ENCODE data around the gene SGMS1.

The SGMS1 gene

DNA sequence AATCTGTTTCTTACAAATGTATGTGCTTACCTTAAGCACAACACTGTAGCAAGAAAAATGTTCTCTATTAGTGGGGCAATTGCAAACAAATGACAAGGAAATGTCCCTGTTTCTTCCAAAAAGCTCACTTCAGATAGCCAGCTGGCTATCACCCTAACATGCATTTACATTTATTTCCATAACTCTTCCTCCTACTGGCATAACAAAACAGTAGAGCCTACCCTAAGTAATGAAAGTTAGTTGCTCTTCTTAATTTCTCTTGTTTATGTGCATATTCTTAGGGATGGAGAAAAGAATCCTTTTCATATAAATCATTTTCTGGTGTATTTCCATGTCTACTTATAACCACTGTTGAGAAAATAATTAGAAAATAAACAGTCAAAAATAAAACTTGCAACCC is 100.4 kb downstream of the SGMS1 start:
- H3K36me3 ChIP-seq (ENCODE audit: control insufficient read depth in 1 of 2, insufficient read depth in 2 of 2, low read length in 2 of 2): peaks cover 0 to 6% of the 10 kb centered on the region in 2 donors
- no peaks in the 10 kb centered on the region for H3K27me3 ChIP-seq (ENCODE audit: low read depth, low read length)
- no peak overlapping the region for H3K27ac ChIP-seq (ENCODE audit: low read length)
- H3K4me1 ChIP-seq (ENCODE audit: control insufficient read depth in 1 of 2, insufficient read depth in 2 of 2, low read length in 2 of 2): no peaks in the 10 kb centered on the region
- H3K9me3 ChIP-seq (ENCODE audit: control insufficient read depth in 1 of 2, low read length in 2 of 2): no peaks in the 10 kb centered on the region
- H3K4me3 ChIP-seq (ENCODE audit: low read depth in 1 of 2, low read length in 2 of 2): no peak overlapping the region

DNA sequence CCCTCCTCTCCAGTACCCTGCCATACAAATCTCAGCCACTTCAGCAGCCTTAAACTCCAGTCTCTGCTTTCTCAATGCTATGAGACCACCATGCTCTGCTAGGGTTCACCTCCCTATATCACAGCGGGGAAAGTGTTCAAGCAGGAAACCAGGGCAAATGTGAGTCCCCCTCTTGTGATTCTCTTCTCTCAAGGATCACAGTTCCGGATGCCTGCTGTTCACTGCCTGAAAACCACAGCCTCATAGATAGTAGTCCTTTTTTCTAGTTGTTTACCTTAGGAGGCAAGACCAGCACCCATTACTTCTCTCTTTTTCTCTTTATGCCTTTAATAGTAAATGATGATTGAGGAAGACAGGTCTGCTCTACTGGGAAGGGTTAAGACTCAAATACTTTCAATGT is 100.8 kb downstream of the SGMS1 start:
- Histone ChIP-seq H3K36me3 (ENCODE audit: control insufficient read depth in 1 of 2, insufficient read depth in 2 of 2, low read length in 2 of 2) (peaks cover 0 to 6% of the 10 kb centered on the region in 2 donors), H3K9me3 (ENCODE audit: control insufficient read depth in 1 of 2, low read length in 2 of 2) (no peaks in the 10 kb centered on the region), H3K27ac (ENCODE audit: low read length) (no peak overlapping the region), H3K4me1 (ENCODE audit: control insufficient read depth in 1 of 2, insufficient read depth in 2 of 2, low read length in 2 of 2) (no peaks in the 10 kb centered on the region), H3K27me3 (ENCODE audit: low read depth, low read length) (no peaks in the 10 kb centered on the region), H3K4me3 (ENCODE audit: low read depth in 1 of 2, low read length in 2 of 2) (no peak overlapping the region)

DNA sequence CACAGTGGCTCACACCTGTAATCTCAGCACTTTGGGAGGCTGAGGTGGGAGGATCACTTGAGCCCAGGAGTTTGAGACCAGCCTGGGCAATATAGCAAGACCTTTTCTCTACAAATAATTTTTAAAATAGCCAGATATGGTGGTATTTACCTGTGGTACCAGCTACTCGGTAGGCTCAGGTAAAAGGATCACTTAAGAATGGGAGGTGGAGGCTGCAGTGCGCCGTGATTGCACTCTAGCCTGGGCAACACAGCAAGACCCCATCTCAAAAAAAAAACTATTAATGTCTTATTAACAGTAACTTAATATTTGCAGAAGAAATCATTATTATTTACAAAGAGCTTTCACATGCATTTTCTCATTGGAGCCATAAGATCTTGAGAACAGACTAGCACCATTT is 103.6 kb downstream of the SGMS1 start:
- Histone ChIP-seq H3K4me1 (ENCODE audit: control insufficient read depth in 1 of 2, insufficient read depth in 2 of 2, low read length in 2 of 2) (peaks cover 2 to 18% of the 10 kb centered on the region in 2 donors), H3K9me3 (ENCODE audit: control insufficient read depth in 1 of 2, low read length in 2 of 2) (no peaks in the 10 kb centered on the region)

DNA sequence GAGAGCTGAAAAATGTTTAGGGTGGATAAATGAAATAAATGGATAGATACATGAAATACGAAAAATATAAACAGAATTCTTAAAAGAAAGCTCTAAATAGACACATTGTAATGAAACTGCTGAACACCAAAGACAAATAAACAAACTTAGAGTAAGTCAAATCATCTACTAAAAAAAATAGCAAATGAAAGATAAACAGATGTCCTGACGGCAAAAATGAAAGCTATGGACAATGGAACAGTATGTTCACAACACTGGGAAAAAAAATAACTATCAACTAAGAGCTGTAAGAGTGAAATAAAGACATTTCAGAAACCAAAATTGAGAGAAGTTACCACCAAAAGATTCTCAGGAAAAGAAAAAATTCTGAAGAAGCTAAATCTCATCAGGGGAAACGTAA is 106.1 kb downstream of the SGMS1 start:
- Histone ChIP-seq H3K9me3 (ENCODE audit: control insufficient read depth in 1 of 2, low read length in 2 of 2) (no peaks in the 10 kb centered on the region), H3K4me1 (ENCODE audit: control insufficient read depth in 1 of 2, insufficient read depth in 2 of 2, low read length in 2 of 2) (peaks cover 6 to 23% of the 10 kb centered on the region in 2 donors), H3K4me3 (ENCODE audit: low read depth in 1 of 2, low read length in 2 of 2) (no peak overlapping the region), H3K27me3 (ENCODE audit: low read depth, low read length) (no peaks in the 10 kb centered on the region), H3K27ac (ENCODE audit: low read length) (no peak overlapping the region), H3K36me3 (ENCODE audit: control insufficient read depth in 1 of 2, insufficient read depth in 2 of 2, low read length in 2 of 2) (peaks cover 0 to 6% of the 10 kb centered on the region in 2 donors)

More for the DNA sequence above, 103.6 kb downstream of the SGMS1 start:
- Histone ChIP-seq H3K27me3 (ENCODE audit: low read depth, low read length) (no peaks in the 10 kb centered on the region), H3K36me3 (ENCODE audit: control insufficient read depth in 1 of 2, insufficient read depth in 2 of 2, low read length in 2 of 2) (peaks cover 0 to 6% of the 10 kb centered on the region in 2 donors), H3K27ac (ENCODE audit: low read length) (no peak overlapping the region), H3K4me3 (ENCODE audit: low read depth in 1 of 2, low read length in 2 of 2) (no peak overlapping the region)

DNA sequence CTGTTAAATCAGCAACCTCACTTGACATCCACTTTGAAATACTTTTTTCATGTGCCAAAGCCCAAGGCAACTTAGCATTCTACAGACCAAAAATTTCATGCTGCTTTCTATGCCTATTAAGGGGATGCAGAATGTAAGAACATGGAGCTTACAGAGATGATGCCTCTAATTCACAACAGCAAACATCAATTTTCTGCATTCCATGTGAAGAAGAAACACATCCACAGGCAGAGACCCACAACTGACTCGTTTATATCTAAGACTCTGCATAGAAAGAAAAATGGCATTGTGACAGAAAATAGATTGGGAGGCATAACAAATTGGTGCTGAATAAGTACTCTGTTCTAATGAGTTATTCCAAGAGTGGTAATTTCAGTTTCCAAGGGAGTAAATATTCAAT is 107.6 kb downstream of the SGMS1 start:
- no peak overlapping the region for H3K27ac ChIP-seq (ENCODE audit: low read length)
- H3K4me3 ChIP-seq (ENCODE audit: low read depth in 1 of 2, low read length in 2 of 2): no peak overlapping the region
- H3K9me3 ChIP-seq (ENCODE audit: control insufficient read depth in 1 of 2, low read length in 2 of 2): no peaks in the 10 kb centered on the region
- H3K27me3 ChIP-seq (ENCODE audit: low read depth, low read length): no peaks in the 10 kb centered on the region
- H3K36me3 ChIP-seq (ENCODE audit: control insufficient read depth in 1 of 2, insufficient read depth in 2 of 2, low read length in 2 of 2): peaks cover 0 to 6% of the 10 kb centered on the region in 2 donors
- H3K4me1 ChIP-seq (ENCODE audit: control insufficient read depth in 1 of 2, insufficient read depth in 2 of 2, low read length in 2 of 2): peaks cover 13 to 36% of the 10 kb centered on the region in 2 donors

DNA sequence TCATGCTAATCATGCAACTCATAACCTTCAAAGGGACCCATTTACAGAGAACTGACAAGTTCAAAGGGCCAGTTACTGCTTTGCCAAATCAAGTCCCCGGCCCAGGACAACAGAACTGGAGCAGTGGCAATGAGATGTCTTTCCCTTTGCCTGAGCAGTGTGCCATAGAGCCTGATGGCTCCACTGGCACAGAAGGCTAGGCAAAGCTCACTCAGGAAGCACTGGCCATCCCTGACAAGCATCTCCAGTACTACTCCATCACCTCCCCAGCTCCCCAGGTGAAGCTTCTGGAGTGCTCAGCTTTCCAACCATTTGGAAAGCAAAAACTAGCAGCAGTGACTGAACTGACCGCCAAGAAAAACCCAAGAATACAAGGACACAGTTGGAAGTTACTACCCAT is 108.3 kb downstream of the SGMS1 start:
- Histone ChIP-seq H3K27ac (ENCODE audit: low read length) (no peak overlapping the region), H3K4me3 (ENCODE audit: low read depth in 1 of 2, low read length in 2 of 2) (no peak overlapping the region), H3K27me3 (ENCODE audit: low read depth, low read length) (no peaks in the 10 kb centered on the region), H3K9me3 (ENCODE audit: control insufficient read depth in 1 of 2, low read length in 2 of 2) (no peaks in the 10 kb centered on the region), H3K4me1 (ENCODE audit: control insufficient read depth in 1 of 2, insufficient read depth in 2 of 2, low read length in 2 of 2) (peaks cover 13 to 36% of the 10 kb centered on the region in 2 donors), H3K36me3 (ENCODE audit: control insufficient read depth in 1 of 2, insufficient read depth in 2 of 2, low read length in 2 of 2) (peaks cover 0 to 6% of the 10 kb centered on the region in 2 donors)

- Histone ChIP-seq H3K4me1 (ENCODE audit: control insufficient read depth in 1 of 2, insufficient read depth in 2 of 2, low read length in 2 of 2) (peaks cover 13 to 36% of the 10 kb centered on the region in 2 donors), H3K27ac (ENCODE audit: low read length) (no peak overlapping the region)
Measured at GRCh38 chr10:50514995-50515394, 108.8 kb downstream of the SGMS1 start.

GRCh38 chr10:50513956-50514355 is 109.8 kb downstream of the SGMS1 start:
- Histone ChIP-seq H3K27ac (ENCODE audit: low read length) (no peak overlapping the region), H3K27me3 (ENCODE audit: low read depth, low read length) (no peaks in the 10 kb centered on the region), H3K4me3 (ENCODE audit: low read depth in 1 of 2, low read length in 2 of 2) (no peak overlapping the region), H3K9me3 (ENCODE audit: control insufficient read depth in 1 of 2, low read length in 2 of 2) (no peaks in the 10 kb centered on the region), H3K4me1 (ENCODE audit: control insufficient read depth in 1 of 2, insufficient read depth in 2 of 2, low read length in 2 of 2) (peaks cover 13 to 36% of the 10 kb centered on the region in 2 donors), H3K36me3 (ENCODE audit: control insufficient read depth in 1 of 2, insufficient read depth in 2 of 2, low read length in 2 of 2) (peaks cover 0 to 2% of the 10 kb centered on the region in 2 donors)

More at GRCh38 chr10:50514995-50515394, 108.8 kb downstream of the SGMS1 start:
- Histone ChIP-seq H3K9me3 (ENCODE audit: control insufficient read depth in 1 of 2, low read length in 2 of 2) (no peaks in the 10 kb centered on the region), H3K4me3 (ENCODE audit: low read depth in 1 of 2, low read length in 2 of 2) (no peak overlapping the region), H3K27me3 (ENCODE audit: low read depth, low read length) (no peaks in the 10 kb centered on the region), H3K36me3 (ENCODE audit: control insufficient read depth in 1 of 2, insufficient read depth in 2 of 2, low read length in 2 of 2) (peaks cover 0 to 6% of the 10 kb centered on the region in 2 donors)

- H3K27ac ChIP-seq (ENCODE audit: low read length): peak overlapping the region; percentile 20
- peaks cover 13 to 36% of the 10 kb centered on the region in 2 donors for H3K4me1 ChIP-seq (ENCODE audit: control insufficient read depth in 1 of 2, insufficient read depth in 2 of 2, low read length in 2 of 2)
- no peaks in the 10 kb centered on the region for H3K27me3 ChIP-seq (ENCODE audit: low read depth, low read length)
- no peaks in the 10 kb centered on the region for H3K36me3 ChIP-seq (ENCODE audit: control insufficient read depth in 1 of 2, insufficient read depth in 2 of 2, low read length in 2 of 2)
- no peaks in the 10 kb centered on the region for H3K9me3 ChIP-seq (ENCODE audit: control insufficient read depth in 1 of 2, low read length in 2 of 2)
- H3K4me3 ChIP-seq (ENCODE audit: low read depth in 1 of 2, low read length in 2 of 2): no peak overlapping the region
Measured at GRCh38 chr10:50512743-50513416, 110.9 kb downstream of the SGMS1 start.

DNA sequence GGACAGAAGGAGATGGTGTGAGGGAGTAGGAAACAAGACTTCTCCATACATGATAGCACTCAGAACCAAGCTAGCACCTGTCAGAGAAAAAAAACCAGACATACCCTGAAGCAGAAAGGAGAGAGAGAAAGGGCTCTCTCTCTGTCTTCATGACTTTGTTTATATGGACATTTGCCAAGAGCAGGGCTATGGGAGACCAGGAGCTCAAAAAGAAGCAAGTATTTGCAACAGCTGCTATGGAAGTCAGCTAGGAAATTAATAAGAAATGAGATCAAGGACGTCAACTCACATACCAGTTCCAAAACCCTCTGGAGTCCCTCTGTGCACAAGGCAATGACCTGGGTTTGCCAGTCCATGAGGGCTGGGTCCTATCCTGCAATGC is 111.6 kb downstream of the SGMS1 start:
- peak overlapping the region; percentile 20 for H3K27ac ChIP-seq (ENCODE audit: low read length)
- H3K36me3 ChIP-seq (ENCODE audit: control insufficient read depth in 1 of 2, insufficient read depth in 2 of 2, low read length in 2 of 2): no peaks in the 10 kb centered on the region
- no peaks in the 10 kb centered on the region for H3K27me3 ChIP-seq (ENCODE audit: low read depth, low read length)
- H3K9me3 ChIP-seq (ENCODE audit: control insufficient read depth in 1 of 2, low read length in 2 of 2): no peaks in the 10 kb centered on the region
- no peak overlapping the region for H3K4me3 ChIP-seq (ENCODE audit: low read depth in 1 of 2, low read length in 2 of 2)
- H3K4me1 ChIP-seq (ENCODE audit: control insufficient read depth in 1 of 2, insufficient read depth in 2 of 2, low read length in 2 of 2): peaks cover 13 to 36% of the 10 kb centered on the region in 2 donors

GRCh38 chr10:50511492-50512213 is 112.1 kb downstream of the SGMS1 start:
- H3K36me3 ChIP-seq (ENCODE audit: control insufficient read depth in 1 of 2, insufficient read depth in 2 of 2, low read length in 2 of 2): no peaks in the 10 kb centered on the region
- H3K4me1 ChIP-seq (ENCODE audit: control insufficient read depth in 1 of 2, insufficient read depth in 2 of 2, low read length in 2 of 2): peaks cover 13 to 33% of the 10 kb centered on the region in 2 donors
- peak overlapping the region; percentile 20 for H3K27ac ChIP-seq (ENCODE audit: low read length)
- no peaks in the 10 kb centered on the region for H3K9me3 ChIP-seq (ENCODE audit: control insufficient read depth in 1 of 2, low read length in 2 of 2)
- no peak overlapping the region for H3K4me3 ChIP-seq (ENCODE audit: low read depth in 1 of 2, low read length in 2 of 2)
- H3K27me3 ChIP-seq (ENCODE audit: low read depth, low read length): no peaks in the 10 kb centered on the region

Data from muscle layer of duodenum (tissue), 2 donors.